Neuron (in vitro differentiated cells): Measurements from ENCODE around the gene A4GALT.

Source experiments
- H2AFZ ChIP-seq: one replicate; pipeline ENCODE4 v1.6.1; 2013; ENCODE audit warnings: low read depth, mild to moderate bottlenecking, inconsistent platforms, low read length, moderate library complexity
- H3K27me3 ChIP-seq: one replicate; pipeline ENCODE4 v1.6.1; 2013; ENCODE audit warnings: low read length; ENCODE audit not compliant: insufficient read depth
- H3K36me3 ChIP-seq: one replicate; pipeline ENCODE4 v1.6.1; 2013; ENCODE audit warnings: low read length; ENCODE audit not compliant: insufficient read depth
- H3K4me1 ChIP-seq: one replicate; pipeline ENCODE4 v1.6.1; 2013; ENCODE audit warnings: low read length; ENCODE audit not compliant: insufficient read depth
- H3K4me3 ChIP-seq: 2 replicates; pipeline ENCODE4 v1.5.1; 2013; ENCODE audit warnings: mild to moderate bottlenecking, low read length, moderate library complexity
- H3K9me3 ChIP-seq: one replicate; pipeline ENCODE4 v1.6.1; 2013; ENCODE audit warnings: low read length

The A4GALT gene

DNA sequence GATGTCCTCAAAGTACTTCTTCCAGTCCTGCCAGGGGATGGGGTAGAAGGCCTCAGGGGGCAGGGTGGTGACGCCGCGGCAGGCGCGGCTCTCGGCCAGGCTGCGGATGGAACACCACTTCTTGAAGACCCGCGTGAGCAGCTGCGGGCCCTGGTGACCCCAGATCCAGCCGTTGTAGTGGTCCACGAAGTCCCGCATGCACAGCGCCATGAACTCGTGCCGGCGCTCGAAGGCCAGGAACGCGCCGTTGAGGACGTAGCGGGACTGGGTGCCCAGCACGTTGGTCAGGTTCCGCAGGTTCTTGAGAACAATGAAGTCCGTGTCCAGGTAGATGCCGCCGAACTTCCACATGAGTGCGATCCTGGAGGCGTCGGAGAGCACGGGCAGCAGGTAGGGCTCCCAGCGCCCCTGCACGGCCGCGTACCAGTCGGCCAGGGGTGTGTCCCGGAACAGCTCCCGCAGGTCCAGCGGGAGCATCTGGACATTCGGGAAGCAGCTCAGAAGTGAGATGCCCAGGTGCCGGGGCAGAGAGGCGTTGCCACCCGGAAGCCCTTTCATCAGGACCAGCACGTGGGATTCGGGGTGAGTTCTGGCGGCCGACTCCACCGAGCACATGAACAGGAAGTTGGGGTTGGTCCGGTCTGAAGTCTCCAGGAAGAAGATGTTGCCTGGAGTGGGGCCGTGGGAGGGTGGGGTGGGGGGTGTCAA, 27.5 kb downstream of the A4GALT start:
- no peak overlapping the region for H2AFZ ChIP-seq
- H3K4me1 ChIP-seq, result peaks cover 7% of the 10 kb centered on the region
- no peak overlapping the region for H3K4me3 ChIP-seq
- H3K27me3 ChIP-seq, result no peaks in the 10 kb centered on the region
- H3K9me3 ChIP-seq, result no peaks in the 10 kb centered on the region
- no peaks in the 10 kb centered on the region for H3K36me3 ChIP-seq

DNA sequence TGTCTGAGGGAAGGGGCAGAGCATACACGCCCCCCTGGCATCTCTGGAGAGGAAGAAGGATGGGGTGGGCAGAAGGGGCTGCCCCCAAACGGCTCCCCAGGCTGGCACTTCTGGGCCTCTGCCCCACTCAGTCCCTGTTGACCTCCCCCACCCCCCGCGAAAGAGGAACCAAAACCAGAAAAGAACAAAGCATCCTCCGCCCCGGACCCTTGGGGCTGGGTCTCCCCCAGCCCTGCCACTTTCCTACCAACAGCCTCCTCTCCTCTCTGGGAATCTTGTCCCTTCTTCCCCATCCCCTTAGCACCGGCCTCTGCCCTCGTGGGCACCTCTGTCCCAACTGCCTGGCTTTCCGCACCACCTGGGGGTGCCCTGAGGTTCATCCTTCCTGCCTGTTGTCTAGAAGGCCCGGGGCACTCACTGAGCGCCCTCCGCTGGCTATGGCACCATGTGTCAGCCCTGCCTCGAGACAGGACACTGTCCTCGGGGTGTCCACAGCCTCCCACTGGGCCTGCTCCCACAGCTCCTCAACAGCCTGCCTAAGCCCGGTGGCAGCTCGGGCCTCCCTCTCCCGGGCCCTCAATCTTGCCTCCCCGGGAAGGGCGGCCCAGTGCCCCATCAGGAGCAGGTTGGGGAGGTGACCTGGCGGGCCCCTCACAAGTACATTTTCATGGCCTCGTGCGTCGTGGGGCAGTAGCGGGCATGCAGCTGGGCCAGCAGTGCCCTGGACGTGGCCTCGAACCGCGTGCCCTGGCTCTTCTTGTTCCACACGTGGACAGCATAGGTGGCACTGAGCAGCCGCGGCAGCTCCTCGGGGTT, 28.2 kb downstream of the A4GALT start:
- no peak overlapping the region for H3K4me3 ChIP-seq
- H3K27me3 ChIP-seq, result no peaks in the 10 kb centered on the region
- no peak overlapping the region for H2AFZ ChIP-seq
- peaks cover 6% of the 10 kb centered on the region for H3K4me1 ChIP-seq
- H3K9me3 ChIP-seq, result no peaks in the 10 kb centered on the region
- no peaks in the 10 kb centered on the region for H3K36me3 ChIP-seq

DNA sequence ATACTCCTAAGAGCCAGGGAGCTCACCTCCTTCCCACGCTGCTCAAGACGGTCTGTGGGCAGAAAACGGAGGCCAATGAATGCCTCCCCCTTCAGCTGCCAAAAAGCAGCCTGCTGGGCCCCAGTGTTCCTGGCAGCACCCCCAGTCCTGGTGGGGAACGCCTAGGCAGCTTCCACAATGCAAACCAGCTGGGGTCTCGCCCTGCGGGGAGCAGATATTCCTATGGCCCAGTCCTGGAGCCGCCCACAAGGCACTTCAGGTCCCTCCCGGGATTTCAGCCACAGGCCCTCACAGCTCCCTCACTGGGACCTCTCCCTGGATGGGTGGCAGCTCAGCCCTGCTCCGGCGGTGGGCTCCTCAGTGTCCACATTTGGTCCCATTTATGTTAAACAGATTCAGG, 29.2 kb downstream of the A4GALT start:
- Histone ChIP-seq H3K4me3 (no peak overlapping the region), H2AFZ (no peak overlapping the region), H3K27me3 (no peaks in the 10 kb centered on the region), H3K36me3 (no peaks in the 10 kb centered on the region), H3K9me3 (no peaks in the 10 kb centered on the region), H3K4me1 (peaks cover 6% of the 10 kb centered on the region)

DNA sequence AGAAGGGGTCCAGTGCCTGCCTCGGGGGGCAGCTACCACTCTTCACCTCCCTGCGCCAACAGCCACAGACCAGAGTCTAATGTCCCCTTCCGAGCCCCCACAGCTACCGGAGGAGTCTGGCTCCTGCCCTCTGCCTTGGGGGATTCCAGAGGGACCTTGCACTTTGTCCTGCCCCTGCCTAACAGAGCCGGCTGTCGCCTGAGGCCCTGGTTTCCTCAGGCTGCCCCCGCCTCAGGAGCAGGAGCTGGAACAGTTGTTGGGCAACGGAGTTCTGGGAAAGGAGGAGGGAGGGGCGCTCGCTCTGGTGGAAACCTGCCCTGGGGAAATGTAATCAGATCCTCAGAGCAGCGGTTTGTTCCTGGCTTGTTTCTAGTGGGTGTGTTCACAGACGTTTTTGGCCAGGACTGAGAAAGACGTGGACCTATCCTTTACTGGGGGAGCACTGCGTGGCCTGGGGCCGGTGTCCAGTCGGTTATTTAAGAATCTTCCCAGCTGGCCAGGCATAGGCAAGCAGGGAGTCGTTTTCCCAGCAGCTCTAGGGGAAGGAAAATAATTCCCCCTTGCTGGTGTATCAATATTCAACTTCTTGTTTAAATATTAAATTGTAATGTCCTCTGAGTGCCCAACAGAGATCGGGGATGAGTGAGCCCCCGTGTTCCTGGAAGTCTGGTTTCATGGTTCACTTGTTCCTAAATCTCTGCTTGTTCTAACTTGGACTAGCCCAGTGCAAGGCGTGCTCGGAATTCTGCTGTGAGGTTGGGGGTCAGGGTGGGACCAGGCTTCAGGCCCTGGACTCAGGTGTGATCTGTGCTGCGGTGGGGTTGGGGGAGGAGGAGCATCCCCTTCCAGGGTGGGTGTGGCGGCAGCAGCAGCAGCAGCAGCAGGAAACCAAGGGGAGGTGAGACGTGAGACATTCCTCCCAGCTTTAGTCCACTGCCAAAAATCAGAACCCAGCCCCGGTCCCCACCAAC, 32.1 kb downstream of the A4GALT start:
- H3K27me3 ChIP-seq, result no peaks in the 10 kb centered on the region
- H3K9me3 ChIP-seq, result no peaks in the 10 kb centered on the region
- H2AFZ ChIP-seq, result no peak overlapping the region
- H3K4me3 ChIP-seq, result no peak overlapping the region
- no peaks in the 10 kb centered on the region for H3K36me3 ChIP-seq
- H3K4me1 ChIP-seq, result peaks cover 9% of the 10 kb centered on the region

DNA sequence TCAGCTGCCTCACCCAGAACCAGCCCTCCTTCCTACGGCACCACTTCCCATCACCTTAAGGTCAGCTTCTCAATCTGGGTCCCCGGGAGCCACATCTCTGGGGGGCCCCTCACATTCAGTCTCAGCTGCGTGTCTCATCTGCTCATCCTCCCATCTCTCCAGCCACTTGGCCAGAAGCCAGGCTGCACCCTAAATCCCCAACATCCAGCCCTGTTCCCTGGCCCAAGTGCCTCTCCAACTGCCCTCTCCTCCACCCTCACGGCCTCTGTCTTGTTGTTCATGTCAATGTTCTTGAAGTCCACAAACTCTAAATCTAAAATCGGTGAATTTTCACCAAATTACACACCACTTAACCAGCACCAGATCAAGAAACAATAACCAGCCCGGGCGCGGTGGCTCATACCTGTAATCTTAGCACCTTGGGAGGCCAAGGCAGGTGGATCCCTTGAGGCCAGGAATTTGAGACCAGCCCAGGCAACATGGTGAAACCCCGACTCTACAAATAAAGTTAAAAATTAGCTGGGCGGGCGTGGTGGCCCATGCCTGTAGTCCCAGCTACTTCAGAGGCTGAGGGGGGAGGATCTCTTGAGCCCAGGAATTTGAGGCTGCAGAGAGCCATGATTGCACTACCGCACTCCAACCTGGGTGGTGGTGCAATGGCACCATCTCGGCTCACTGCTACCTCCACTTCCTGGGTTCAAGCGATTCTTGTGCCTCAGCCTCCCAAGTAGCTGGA, 33.7 kb downstream of the A4GALT start:
- H3K9me3 ChIP-seq, result no peaks in the 10 kb centered on the region
- H3K4me1 ChIP-seq, result peaks cover 9% of the 10 kb centered on the region
- no peak overlapping the region for H2AFZ ChIP-seq
- no peak overlapping the region for H3K4me3 ChIP-seq
- no peaks in the 10 kb centered on the region for H3K27me3 ChIP-seq
- H3K36me3 ChIP-seq, result no peaks in the 10 kb centered on the region

DNA sequence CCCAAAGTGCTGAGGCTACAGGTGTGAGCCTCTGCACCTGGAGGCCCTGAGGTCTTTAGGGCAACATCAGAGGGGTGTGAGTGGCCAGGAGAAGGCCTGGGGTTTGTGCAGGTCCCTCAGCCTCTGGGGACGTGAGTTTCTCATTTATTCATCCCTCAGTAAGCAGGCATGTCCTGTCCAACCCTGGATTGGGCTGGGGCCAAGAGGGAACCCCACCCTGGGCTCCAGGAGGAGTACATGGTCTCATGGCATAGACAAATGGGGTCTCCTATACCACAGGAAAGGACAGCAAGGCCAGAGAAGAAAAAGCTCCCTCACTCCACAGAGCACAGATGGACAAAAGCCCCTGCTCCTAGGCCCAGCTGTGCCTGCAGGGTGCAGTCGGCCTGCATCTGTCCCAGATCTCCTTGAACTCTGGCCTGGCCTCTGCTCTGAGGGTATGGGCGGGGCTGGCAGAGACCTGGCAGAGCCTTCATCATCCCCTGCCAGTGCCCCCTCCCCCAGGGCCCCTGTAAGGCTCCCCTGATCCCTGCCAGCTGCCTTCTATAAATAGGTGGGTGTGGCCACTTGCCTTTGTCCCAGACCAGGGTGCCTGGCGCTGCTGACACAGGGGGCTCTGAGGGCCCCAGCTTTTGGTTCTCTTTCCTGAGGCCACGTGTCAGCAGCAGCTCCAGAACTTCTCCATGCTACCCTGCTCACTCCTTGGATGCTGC, 34.6 kb downstream of the A4GALT start:
- Histone ChIP-seq H3K36me3 (no peaks in the 10 kb centered on the region), H3K27me3 (no peaks in the 10 kb centered on the region), H3K4me3 (no peak overlapping the region), H3K4me1 (peaks cover 9% of the 10 kb centered on the region), H3K9me3 (no peaks in the 10 kb centered on the region), H2AFZ (no peak overlapping the region)

DNA sequence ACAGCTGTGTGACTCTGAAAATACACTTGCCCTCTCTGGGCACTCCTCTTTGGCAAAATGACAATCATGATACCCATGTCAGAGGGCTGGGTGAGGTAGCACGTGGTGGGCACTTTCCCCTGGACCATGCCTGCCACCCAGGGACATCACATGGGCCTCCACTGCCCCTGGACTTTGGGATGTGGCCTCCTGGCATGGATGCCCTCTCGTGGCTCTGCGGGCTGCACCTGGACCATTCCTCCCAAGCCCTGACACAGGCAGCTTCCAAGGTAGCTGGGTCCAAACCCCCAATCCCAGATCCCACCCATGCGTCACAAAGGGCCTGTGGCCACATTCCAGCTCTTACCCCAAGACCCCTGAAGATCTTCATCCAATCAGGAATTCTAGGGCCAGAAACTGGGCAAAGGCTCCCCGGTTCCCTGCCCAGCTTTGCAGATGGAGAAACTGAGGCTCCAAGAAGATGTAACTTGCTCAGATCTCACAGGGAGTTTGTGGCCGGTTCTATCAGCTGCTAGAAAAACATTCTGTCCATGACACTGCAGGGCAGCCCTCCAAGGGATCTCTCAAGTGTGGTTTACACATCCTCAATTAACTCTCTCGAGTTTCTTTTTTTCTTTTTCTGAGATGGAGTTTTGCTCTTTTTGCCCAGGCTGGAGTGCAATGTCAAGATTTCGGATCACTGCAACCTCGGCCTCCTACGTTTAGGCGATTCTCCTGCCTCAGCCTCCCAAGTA, 36.0 kb downstream of the A4GALT start:
- Histone ChIP-seq H3K9me3 (no peaks in the 10 kb centered on the region), H3K27me3 (no peaks in the 10 kb centered on the region), H3K4me3 (no peak overlapping the region)

DNA sequence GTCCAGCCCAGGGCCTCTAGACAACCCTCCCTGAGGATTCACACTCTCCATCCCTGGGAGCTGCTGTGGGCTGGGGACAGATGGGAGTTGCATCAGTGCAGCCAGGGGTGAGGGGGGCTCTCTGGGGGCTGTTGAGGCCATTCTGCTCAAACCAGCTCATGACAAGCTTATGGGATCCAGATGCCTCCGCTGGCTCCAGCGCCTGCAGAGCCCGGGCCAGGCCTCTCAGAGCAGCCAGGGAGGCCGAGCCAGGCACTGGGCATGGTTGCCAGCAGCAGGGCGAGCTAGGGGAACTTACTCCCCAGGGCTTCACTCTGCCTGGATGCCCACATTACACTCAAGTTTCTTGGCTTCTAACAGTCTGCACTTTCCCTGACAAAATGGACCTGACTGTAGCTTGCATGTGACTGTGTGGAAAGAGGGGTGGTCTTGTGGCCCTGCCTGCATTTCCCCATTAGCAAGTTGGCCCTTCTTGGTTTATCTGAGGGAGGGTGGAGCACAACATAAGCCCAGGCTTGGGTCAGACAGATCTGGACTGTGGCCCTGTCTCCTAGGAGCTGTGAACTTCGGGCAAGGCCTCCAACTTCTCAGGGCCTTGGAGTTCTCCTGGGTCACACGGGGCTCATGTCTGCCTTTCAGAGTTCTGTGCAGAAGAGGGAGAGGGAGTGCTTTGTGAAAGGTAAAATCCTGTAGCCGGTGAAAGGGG, 36.9 kb downstream of the A4GALT start:
- Histone ChIP-seq H3K36me3 (no peaks in the 10 kb centered on the region), H2AFZ (no peak overlapping the region), H3K27me3 (no peaks in the 10 kb centered on the region), H3K4me3 (no peak overlapping the region), H3K4me1 (peaks cover 6% of the 10 kb centered on the region), H3K9me3 (no peaks in the 10 kb centered on the region)

More for the DNA sequence above, 36.0 kb downstream of the A4GALT start:
- H2AFZ ChIP-seq, result no peak overlapping the region
- H3K4me1 ChIP-seq, result peaks cover 9% of the 10 kb centered on the region
- H3K36me3 ChIP-seq, result no peaks in the 10 kb centered on the region

DNA sequence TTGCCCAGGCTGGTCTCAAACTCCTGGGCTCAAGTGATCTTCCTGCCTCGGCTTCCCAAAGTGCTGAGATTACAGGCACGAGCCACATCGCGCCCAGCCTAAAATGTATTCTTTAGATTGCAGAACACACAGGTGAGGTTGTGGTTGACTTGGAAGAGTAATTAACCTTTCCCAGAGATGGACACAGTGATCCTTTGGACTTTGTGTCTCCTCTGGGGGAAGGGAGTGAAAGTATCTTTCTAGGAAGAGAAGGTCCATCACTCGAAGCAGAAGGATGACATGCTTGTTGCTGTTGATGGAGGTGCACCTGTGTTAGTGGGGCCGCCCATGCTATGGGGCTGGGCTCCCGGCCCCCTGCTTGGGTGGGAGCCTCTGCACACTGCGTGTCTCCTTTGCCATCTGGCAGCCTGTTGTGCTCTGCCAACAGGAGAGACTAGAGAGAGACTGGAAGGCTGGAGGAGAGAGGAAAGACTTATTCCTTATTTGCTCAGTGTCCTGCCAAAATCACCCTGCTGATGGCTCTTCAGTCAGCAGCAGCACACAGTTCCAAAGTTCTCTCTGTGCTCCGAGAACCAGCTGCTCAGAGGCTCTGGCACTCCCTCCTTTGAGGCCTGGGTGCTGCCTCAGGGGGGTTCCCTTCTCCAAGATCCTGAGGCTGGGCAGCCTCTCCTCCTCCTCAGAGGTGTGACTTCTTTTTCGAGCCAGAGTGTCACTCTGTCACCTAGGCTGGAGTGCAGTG, 38.4 kb downstream of the A4GALT start:
- peaks cover 3% of the 10 kb centered on the region for H3K9me3 ChIP-seq
- H3K36me3 ChIP-seq, result no peaks in the 10 kb centered on the region
- no peak overlapping the region for H3K4me3 ChIP-seq
- peaks cover 3% of the 10 kb centered on the region for H3K4me1 ChIP-seq
- no peak overlapping the region for H2AFZ ChIP-seq
- no peaks in the 10 kb centered on the region for H3K27me3 ChIP-seq

DNA sequence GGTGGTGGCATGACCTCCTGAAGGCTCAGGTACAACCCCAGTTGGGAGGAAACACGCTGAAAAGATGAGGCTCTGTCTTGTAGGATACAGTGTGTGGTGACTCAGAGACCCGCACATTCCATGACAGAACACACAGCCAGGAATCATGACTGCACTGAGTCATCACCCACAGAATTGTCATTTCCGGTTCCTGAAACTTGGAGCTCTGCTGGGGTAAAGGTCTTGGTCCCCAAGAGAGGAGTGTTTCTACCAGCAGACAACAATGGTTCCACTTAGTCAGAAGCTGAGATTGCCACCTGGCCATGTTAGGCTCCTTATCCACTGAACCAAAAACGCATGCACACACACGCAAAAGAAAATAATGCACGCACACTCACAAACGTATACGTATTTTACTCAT, 40.0 kb downstream of the A4GALT start:
- Histone ChIP-seq H3K27me3 (no peaks in the 10 kb centered on the region), H2AFZ (no peak overlapping the region), H3K9me3 (peaks cover 3% of the 10 kb centered on the region), H3K4me1 (no peaks in the 10 kb centered on the region), H3K4me3 (no peak overlapping the region), H3K36me3 (no peaks in the 10 kb centered on the region)

DNA sequence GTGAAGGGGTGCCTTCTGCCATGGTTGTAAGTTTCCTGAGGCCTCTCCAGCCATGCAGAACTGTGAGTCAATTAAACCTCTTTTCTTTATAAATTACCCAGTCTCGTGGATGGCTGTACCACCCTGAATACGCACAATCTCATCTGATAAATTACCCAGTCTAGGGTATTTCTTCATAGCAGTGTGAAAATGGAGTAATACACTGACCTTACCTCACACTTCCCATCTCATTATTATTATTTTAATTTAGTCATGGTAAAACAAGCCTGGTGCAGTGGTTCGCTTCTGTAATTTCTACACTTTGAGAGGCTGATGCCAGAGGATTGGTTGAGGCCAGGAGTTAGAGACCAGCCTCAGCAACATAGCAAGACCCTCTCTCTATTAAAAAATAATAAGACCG, 41.0 kb downstream of the A4GALT start:
- Histone ChIP-seq H3K27me3 (no peaks in the 10 kb centered on the region), H3K36me3 (no peaks in the 10 kb centered on the region), H3K9me3 (peaks cover 3% of the 10 kb centered on the region), H2AFZ (no peak overlapping the region), H3K4me3 (no peak overlapping the region), H3K4me1 (no peaks in the 10 kb centered on the region)
